A673 (cell line): ENCODE results near the gene PLOD2. TPM values are rescaled to one million over a fixed set of nuclear protein-coding genes. Genes with fewer than 3 reads are reported as not detected.

Experiments
- BruUV-seq: library from RNA; stranded (reverse); fragments of 400-500 nt; replicated peaks from 2 replicates; lab custom pipeline; 2021; lab: Mats Ljungman, UMichigan
- CTCF ChIA-PET: fragments of 300-600 bp; sonication (Branson Sonifier 250); formaldehyde crosslinking; loops from one replicate; lab custom pipeline; 2022; ENCODE audit warnings: antibody characterized with exemption; lab: Charles Lee
- POLR2A ChIA-PET: fragments of 300-600 bp; sonication (Branson Sonifier 250); formaldehyde crosslinking; loops from one replicate; lab custom pipeline; 2022; ENCODE audit warnings: antibody characterized with exemption; ENCODE audit not compliant: low non-redundant PET; lab: Charles Lee
- DNase-seq: peaks from one replicate; pipeline ENCODE4 v3.0.0-alpha.2; 2015; ENCODE audit warnings: low spot score
- H3K27ac ChIP-seq: fragments of 200-600 bp; sonication (generic); 2 replicates; pipeline ENCODE4 v1.5.1; 2016; ENCODE audit warnings: mixed run types, low read depth, mild to moderate bottlenecking, mixed read lengths, antibody characterized with exemption, low read length; ENCODE audit not compliant: poor library complexity, severe bottlenecking
- H3K27me3 ChIP-seq: fragments of 200-600 bp; sonication (generic); replicated peaks from 2 replicates; pipeline ENCODE4 v1.6.1; 2017; ENCODE audit warnings: mixed run types, low read depth, mild to moderate bottlenecking, mixed read lengths, antibody characterized with exemption, low read length; ENCODE audit not compliant: insufficient read depth, poor library complexity
- H3K36me3 ChIP-seq: fragments of 200-600 bp; sonication (generic); 2 replicates; pipeline ENCODE4 v1.6.1; 2016; ENCODE audit warnings: mixed run types, mild to moderate bottlenecking, mixed read lengths, antibody characterized with exemption, low read length; ENCODE audit not compliant: insufficient read depth, poor library complexity, severe bottlenecking
- H3K4me1 ChIP-seq: fragments of 200-600 bp; sonication (generic); 2 replicates; pipeline ENCODE4 v1.6.1; 2017; ENCODE audit warnings: mixed run types, mild to moderate bottlenecking, mixed read lengths, antibody characterized with exemption, low read length; ENCODE audit not compliant: insufficient read depth, poor library complexity, severe bottlenecking
- H3K4me3 ChIP-seq: fragments of 200-600 bp; sonication (generic); 2 replicates; pipeline ENCODE4 v1.5.1; 2016; ENCODE audit warnings: low read depth, mixed run types, mild to moderate bottlenecking, mixed read lengths, low read length; ENCODE audit not compliant: poor library complexity, severe bottlenecking
- H3K9me3 ChIP-seq: fragments of 200-600 bp; sonication (generic); 2 replicates; pipeline ENCODE4 v1.6.1; 2016; ENCODE audit warnings: mixed run types, low read depth, mild to moderate bottlenecking, mixed read lengths, antibody characterized with exemption, low read length; ENCODE audit not compliant: poor library complexity, severe bottlenecking
- EZH2 ChIP-seq: fragments of 200-600 bp; sonication (generic); IDR thresholded peaks from 2 replicates; pipeline ENCODE4 v1.6.1; 2017; ENCODE audit warnings: borderline replicate concordance, low read depth, mild to moderate bottlenecking, mixed read lengths, antibody characterized with exemption, low read length; ENCODE audit not compliant: poor library complexity, severe bottlenecking
- intact Hi-C: fragments of 100-400 bp; cut with micrococcal nuclease; formaldehyde crosslinking; loops from one replicate; pipeline ENCODE4 v1.10.0; 2022; ENCODE audit not compliant: unreplicated experiment
- total RNA-seq: library from RNA; stranded (reverse); gene quantifications from 2 replicates; pipeline ENCODE4 v1.2.3, GENCODE V29; 2021
- TF ChIP-seq, protein P1 (sequence below): fragments of 300-800, 200-600 bp; sonication (generic); conservative IDR thresholded peaks from 2 replicates; pipeline ENCODE4 v1.5.1; 2017; ENCODE audit warnings: low read depth, mild to moderate bottlenecking, antibody characterized with exemption, low read length, moderate library complexity, mixed read lengths

The PLOD2 gene
- total RNA-seq, 1 experiment from 2014 or later = 34.6 TPM

DNA sequence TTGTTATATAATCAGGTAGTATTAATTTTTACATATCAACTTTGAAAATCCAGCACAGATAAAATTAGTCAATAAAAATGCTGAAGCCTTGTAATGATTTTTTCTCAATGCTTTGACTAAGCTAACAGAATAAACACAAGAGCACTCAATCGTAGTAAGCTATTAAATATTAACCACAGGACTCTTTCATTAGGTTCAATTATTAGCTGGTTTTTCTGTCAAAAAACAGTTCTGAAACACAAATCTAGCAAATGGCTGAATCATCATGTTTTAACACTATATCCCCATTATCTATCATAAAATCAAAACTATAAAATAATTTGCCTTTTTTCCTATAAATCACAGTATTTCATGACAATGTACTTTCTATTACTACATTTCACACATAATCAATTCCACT is 69.6 kb downstream of the PLOD2 start:
- H3K4me1 ChIP-seq = no peaks in the 10 kb centered on the region
- no peak overlapping the region for H3K4me3 ChIP-seq
- intact Hi-C loops = no loop called here
- H3K9me3 ChIP-seq = no peaks in the 10 kb centered on the region
- no peak for TF ChIP-seq EZH2
- TF ChIP-seq, protein P1, sequence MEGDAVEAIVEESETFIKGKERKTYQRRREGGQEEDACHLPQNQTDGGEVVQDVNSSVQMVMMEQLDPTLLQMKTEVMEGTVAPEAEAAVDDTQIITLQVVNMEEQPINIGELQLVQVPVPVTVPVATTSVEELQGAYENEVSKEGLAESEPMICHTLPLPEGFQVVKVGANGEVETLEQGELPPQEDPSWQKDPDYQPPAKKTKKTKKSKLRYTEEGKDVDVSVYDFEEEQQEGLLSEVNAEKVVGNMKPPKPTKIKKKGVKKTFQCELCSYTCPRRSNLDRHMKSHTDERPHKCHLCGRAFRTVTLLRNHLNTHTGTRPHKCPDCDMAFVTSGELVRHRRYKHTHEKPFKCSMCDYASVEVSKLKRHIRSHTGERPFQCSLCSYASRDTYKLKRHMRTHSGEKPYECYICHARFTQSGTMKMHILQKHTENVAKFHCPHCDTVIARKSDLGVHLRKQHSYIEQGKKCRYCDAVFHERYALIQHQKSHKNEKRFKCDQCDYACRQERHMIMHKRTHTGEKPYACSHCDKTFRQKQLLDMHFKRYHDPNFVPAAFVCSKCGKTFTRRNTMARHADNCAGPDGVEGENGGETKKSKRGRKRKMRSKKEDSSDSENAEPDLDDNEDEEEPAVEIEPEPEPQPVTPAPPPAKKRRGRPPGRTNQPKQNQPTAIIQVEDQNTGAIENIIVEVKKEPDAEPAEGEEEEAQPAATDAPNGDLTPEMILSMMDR = no peak
- H3K36me3 ChIP-seq = no peaks in the 10 kb centered on the region
- ChIA-PET POLR2A (no interaction called here), CTCF (no interaction called here)
- no peak for DNase-seq
- H3K27me3 ChIP-seq = no peaks in the 10 kb centered on the region
- no peak overlapping the region for H3K27ac ChIP-seq
- BruUV-seq = no TSS peak

DNA sequence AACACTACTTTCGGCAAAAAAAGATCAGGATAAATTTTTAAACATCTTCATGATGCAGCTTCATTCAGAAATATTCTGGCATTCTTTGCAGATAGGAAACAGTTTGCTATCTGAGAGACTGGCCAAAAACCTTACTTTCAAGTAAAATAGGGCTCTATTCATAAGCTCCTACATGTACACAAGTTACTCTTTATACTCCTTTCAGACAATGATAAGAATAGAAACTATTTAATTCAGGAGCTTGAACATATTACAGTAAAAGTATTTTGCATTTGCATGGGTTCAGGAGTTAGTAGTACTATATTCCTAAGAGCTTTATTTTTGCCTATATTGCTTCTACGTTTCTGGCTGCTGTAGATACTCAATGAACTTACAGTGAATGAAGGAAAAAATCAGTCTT is 70.5 kb downstream of the PLOD2 start:
- no peak overlapping the region for H3K27ac ChIP-seq
- H3K4me1 ChIP-seq = no peaks in the 10 kb centered on the region
- DNase-seq = no peak
- TF ChIP-seq EZH2 = no peak
- TF ChIP-seq, protein P1 = no peak
- H3K9me3 ChIP-seq = no peaks in the 10 kb centered on the region
- no peak overlapping the region for H3K4me3 ChIP-seq
- no peaks in the 10 kb centered on the region for H3K36me3 ChIP-seq
- ChIA-PET CTCF (no interaction called here), POLR2A (no interaction called here)
- intact Hi-C loops = no loop called here
- BruUV-seq = no TSS peak
- no peaks in the 10 kb centered on the region for H3K27me3 ChIP-seq

GRCh38 chr3:146088840-146089239 is 72.1 kb downstream of the PLOD2 start:
- ChIA-PET POLR2A (no interaction called here), CTCF (no interaction called here)
- Histone ChIP-seq H3K4me1 (no peaks in the 10 kb centered on the region), H3K9me3 (no peaks in the 10 kb centered on the region), H3K4me3 (no peak overlapping the region), H3K27me3 (no peaks in the 10 kb centered on the region), H3K36me3 (no peaks in the 10 kb centered on the region), H3K27ac (no peak overlapping the region)
- BruUV-seq = no TSS peak
- intact Hi-C loops = no loop called here
- DNase-seq = no peak
- TF ChIP-seq, protein P1 = no peak
- no peak for TF ChIP-seq EZH2
